ENCODE results near the gene PITPNB. TPM values are rescaled to one million over a fixed set of nuclear protein-coding genes. Genes with fewer than 3 reads are reported as not detected.

Gene PITPNB
- 58.4 TPM for polyA plus RNA-seq (2013, experiment 1 of 4)
- polyA plus RNA-seq (2013, experiment 2 of 4), result 60.8 TPM
- 47.4 TPM for polyA plus RNA-seq (2013, experiment 3 of 4)
- 50.8 TPM for polyA plus RNA-seq (2013, experiment 4 of 4)

- peaks cover 4% of the 10 kb centered on the region for H3K36me3 ChIP-seq (ENCODE audit: control insufficient read depth, insufficient read depth, low read length)
- peaks cover 7% of the 10 kb centered on the region for H3K4me1 ChIP-seq (ENCODE audit: control insufficient read depth, insufficient read depth, low read length)
- H3K9me3 ChIP-seq (ENCODE audit: control insufficient read depth, low read length), result no peaks in the 10 kb centered on the region
- H3K27ac ChIP-seq (ENCODE audit: insufficient read depth, low read depth, low read length, poor library complexity, severe bottlenecking), result peak within 1 kb of the TSS; percentile 80
- WGBS, 2 experiments, result 0% methylated on average over 68 of the region's 68 CpGs
- H3K27me3 ChIP-seq (ENCODE audit: control insufficient read depth, insufficient read depth, low read length, poor library complexity, severe bottlenecking), result no peaks in the 10 kb centered on the region
- peak within 1 kb of the TSS; percentile 86 for H3K4me3 ChIP-seq (ENCODE audit: insufficient read depth, low read depth, low read length)
These were observed at the start of gene PITPNB for GRCh38 chr22:27919222-27919941. Gene PITPNB, minus strand, starts transcription at chr22:27919256. Its CDS starts 65 bp downstream, at chr22:27919191.

GRCh38 chr22:27966168-27967064, 47.4 kb upstream of the PITPNB start:
- no peaks in the 10 kb centered on the region for H3K9me3 ChIP-seq (ENCODE audit: control insufficient read depth, low read length)
- no peak overlapping the region for H3K27ac ChIP-seq (ENCODE audit: insufficient read depth, low read depth, low read length, poor library complexity, severe bottlenecking)
- peaks cover 13% of the 10 kb centered on the region for H3K4me1 ChIP-seq (ENCODE audit: control insufficient read depth, insufficient read depth, low read length)
- WGBS, 2 experiments, result 83 to 84% methylated on average over 14 to 15 of the region's 15 CpGs
- no peak overlapping the region for H3K4me3 ChIP-seq (ENCODE audit: insufficient read depth, low read depth, low read length)
- H3K36me3 ChIP-seq (ENCODE audit: control insufficient read depth, insufficient read depth, low read length), result no peaks in the 10 kb centered on the region
- H3K27me3 ChIP-seq (ENCODE audit: control insufficient read depth, insufficient read depth, low read length, poor library complexity, severe bottlenecking), result no peaks in the 10 kb centered on the region

- H3K9me3 ChIP-seq (ENCODE audit: control insufficient read depth, low read length), result no peaks in the 10 kb centered on the region
- peak overlapping the region; percentile 50 for H3K27ac ChIP-seq (ENCODE audit: insufficient read depth, low read depth, low read length, poor library complexity, severe bottlenecking)
- WGBS, 2 experiments, result 75 to 84% methylated on average over 7 to 8 of the region's 9 CpGs
- no peaks in the 10 kb centered on the region for H3K27me3 ChIP-seq (ENCODE audit: control insufficient read depth, insufficient read depth, low read length, poor library complexity, severe bottlenecking)
- H3K36me3 ChIP-seq (ENCODE audit: control insufficient read depth, insufficient read depth, low read length), result no peaks in the 10 kb centered on the region
- no peak overlapping the region for H3K4me3 ChIP-seq (ENCODE audit: insufficient read depth, low read depth, low read length)
- peaks cover 13% of the 10 kb centered on the region for H3K4me1 ChIP-seq (ENCODE audit: control insufficient read depth, insufficient read depth, low read length)
These were observed 43.4 kb upstream of the PITPNB start for GRCh38 chr22:27962268-27963044.

GRCh38 chr22:27961680-27962079, 42.6 kb upstream of the PITPNB start:
- WGBS, 2 experiments, result 92 to 100% methylated on average over 1 of the region's 1 CpG
- Histone ChIP-seq H3K4me3 (ENCODE audit: insufficient read depth, low read depth, low read length) (no peak overlapping the region), H3K27me3 (ENCODE audit: control insufficient read depth, insufficient read depth, low read length, poor library complexity, severe bottlenecking) (no peaks in the 10 kb centered on the region), H3K36me3 (ENCODE audit: control insufficient read depth, insufficient read depth, low read length) (no peaks in the 10 kb centered on the region), H3K9me3 (ENCODE audit: control insufficient read depth, low read length) (no peaks in the 10 kb centered on the region), H3K27ac (ENCODE audit: insufficient read depth, low read depth, low read length, poor library complexity, severe bottlenecking) (no peak overlapping the region), H3K4me1 (ENCODE audit: control insufficient read depth, insufficient read depth, low read length) (peaks cover 13% of the 10 kb centered on the region)

GRCh38 chr22:27961182-27961581, 42.1 kb upstream of the PITPNB start:
- Histone ChIP-seq H3K36me3 (ENCODE audit: control insufficient read depth, insufficient read depth, low read length) (no peaks in the 10 kb centered on the region), H3K4me3 (ENCODE audit: insufficient read depth, low read depth, low read length) (no peak overlapping the region), H3K27ac (ENCODE audit: insufficient read depth, low read depth, low read length, poor library complexity, severe bottlenecking) (no peak overlapping the region), H3K9me3 (ENCODE audit: control insufficient read depth, low read length) (no peaks in the 10 kb centered on the region), H3K4me1 (ENCODE audit: control insufficient read depth, insufficient read depth, low read length) (peaks cover 13% of the 10 kb centered on the region), H3K27me3 (ENCODE audit: control insufficient read depth, insufficient read depth, low read length, poor library complexity, severe bottlenecking) (no peaks in the 10 kb centered on the region)
- 94% methylated on average over 4 of the region's 4 CpGs; no CpG with 5 or more reads in 1 of the 2 experiments for WGBS, 2 experiments

GRCh38 chr22:27959335-27960090, 40.5 kb upstream of the PITPNB start:
- Histone ChIP-seq H3K4me3 (ENCODE audit: insufficient read depth, low read depth, low read length) (no peak overlapping the region), H3K27me3 (ENCODE audit: control insufficient read depth, insufficient read depth, low read length, poor library complexity, severe bottlenecking) (no peaks in the 10 kb centered on the region), H3K27ac (ENCODE audit: insufficient read depth, low read depth, low read length, poor library complexity, severe bottlenecking) (no peak overlapping the region), H3K4me1 (ENCODE audit: control insufficient read depth, insufficient read depth, low read length) (peaks cover 13% of the 10 kb centered on the region), H3K9me3 (ENCODE audit: control insufficient read depth, low read length) (no peaks in the 10 kb centered on the region), H3K36me3 (ENCODE audit: control insufficient read depth, insufficient read depth, low read length) (no peaks in the 10 kb centered on the region)
- WGBS, 2 experiments, result 74 to 75% methylated on average over 8 of the region's 8 CpGs

GRCh38 chr22:27952779-27953178, 33.7 kb upstream of the PITPNB start:
- H3K27ac ChIP-seq (ENCODE audit: insufficient read depth, low read depth, low read length, poor library complexity, severe bottlenecking), result no peak overlapping the region
- H3K27me3 ChIP-seq (ENCODE audit: control insufficient read depth, insufficient read depth, low read length, poor library complexity, severe bottlenecking), result no peaks in the 10 kb centered on the region
- H3K36me3 ChIP-seq (ENCODE audit: control insufficient read depth, insufficient read depth, low read length), result no peaks in the 10 kb centered on the region
- WGBS, 2 experiments, result 95 to 98% methylated on average over 3 of the region's 3 CpGs
- no peaks in the 10 kb centered on the region for H3K9me3 ChIP-seq (ENCODE audit: control insufficient read depth, low read length)
- H3K4me1 ChIP-seq (ENCODE audit: control insufficient read depth, insufficient read depth, low read length), result no peaks in the 10 kb centered on the region
- H3K4me3 ChIP-seq (ENCODE audit: insufficient read depth, low read depth, low read length), result no peak overlapping the region

- Histone ChIP-seq H3K4me3 (ENCODE audit: insufficient read depth, low read depth, low read length) (no peak overlapping the region), H3K4me1 (ENCODE audit: control insufficient read depth, insufficient read depth, low read length) (no peaks in the 10 kb centered on the region), H3K9me3 (ENCODE audit: control insufficient read depth, low read length) (no peaks in the 10 kb centered on the region), H3K27me3 (ENCODE audit: control insufficient read depth, insufficient read depth, low read length, poor library complexity, severe bottlenecking) (no peaks in the 10 kb centered on the region), H3K36me3 (ENCODE audit: control insufficient read depth, insufficient read depth, low read length) (no peaks in the 10 kb centered on the region), H3K27ac (ENCODE audit: insufficient read depth, low read depth, low read length, poor library complexity, severe bottlenecking) (no peak overlapping the region)
- 93 to 99% methylated on average over 3 of the region's 3 CpGs for WGBS, 2 experiments
These were observed 33.0 kb upstream of the PITPNB start for GRCh38 chr22:27952091-27952490.

GRCh38 chr22:27949421-27949820, 30.4 kb upstream of the PITPNB start:
- WGBS, 2 experiments, result 100% methylated on average over 1 of the region's 3 CpGs

More at GRCh38 chr22:27949421-27949820, 30.4 kb upstream of the PITPNB start:
- no peaks in the 10 kb centered on the region for H3K4me1 ChIP-seq (ENCODE audit: control insufficient read depth, insufficient read depth, low read length)
- no peaks in the 10 kb centered on the region for H3K9me3 ChIP-seq (ENCODE audit: control insufficient read depth, low read length)
- no peak overlapping the region for H3K4me3 ChIP-seq (ENCODE audit: insufficient read depth, low read depth, low read length)
- H3K27ac ChIP-seq (ENCODE audit: insufficient read depth, low read depth, low read length, poor library complexity, severe bottlenecking), result no peak overlapping the region
- H3K27me3 ChIP-seq (ENCODE audit: control insufficient read depth, insufficient read depth, low read length, poor library complexity, severe bottlenecking), result no peaks in the 10 kb centered on the region
- H3K36me3 ChIP-seq (ENCODE audit: control insufficient read depth, insufficient read depth, low read length), result no peaks in the 10 kb centered on the region

All from ectodermal cell (in vitro differentiated cells).